Fibroblast of the aortic adventitia (primary cell): ENCODE results near the gene CIT. TPM values are rescaled to one million over a fixed set of nuclear protein-coding genes. Genes with fewer than 3 reads are reported as not detected.

ENCODE experiments used
- DNase-seq: peaks from one replicate; pipeline ENCODE4 v3.0.0-alpha.2; 2010; ENCODE audit warnings: low read depth
- H3K4me3 ChIP-seq: 2 replicates; pipeline ENCODE4 v1.5.1; 2011; ENCODE audit warnings: low read depth, mild to moderate bottlenecking, control low read depth, low read length, moderate library complexity
- total RNA-seq: library from RNA; depleted of rRNA; stranded (reverse); fragments of >200 nt; gene quantifications from 2 replicates; pipeline ENCODE4 v1.2.3, GENCODE V29; 2012; ENCODE audit warnings: low replicate concordance
- TF ChIP-seq, protein P1 (sequence below): IDR thresholded peaks from 2 replicates; pipeline ENCODE4 v1.5.1; 2011; ENCODE audit warnings: mild to moderate bottlenecking, low read length, control low read depth, inconsistent platforms; ENCODE audit not compliant: insufficient read depth

The CIT gene, protein sequence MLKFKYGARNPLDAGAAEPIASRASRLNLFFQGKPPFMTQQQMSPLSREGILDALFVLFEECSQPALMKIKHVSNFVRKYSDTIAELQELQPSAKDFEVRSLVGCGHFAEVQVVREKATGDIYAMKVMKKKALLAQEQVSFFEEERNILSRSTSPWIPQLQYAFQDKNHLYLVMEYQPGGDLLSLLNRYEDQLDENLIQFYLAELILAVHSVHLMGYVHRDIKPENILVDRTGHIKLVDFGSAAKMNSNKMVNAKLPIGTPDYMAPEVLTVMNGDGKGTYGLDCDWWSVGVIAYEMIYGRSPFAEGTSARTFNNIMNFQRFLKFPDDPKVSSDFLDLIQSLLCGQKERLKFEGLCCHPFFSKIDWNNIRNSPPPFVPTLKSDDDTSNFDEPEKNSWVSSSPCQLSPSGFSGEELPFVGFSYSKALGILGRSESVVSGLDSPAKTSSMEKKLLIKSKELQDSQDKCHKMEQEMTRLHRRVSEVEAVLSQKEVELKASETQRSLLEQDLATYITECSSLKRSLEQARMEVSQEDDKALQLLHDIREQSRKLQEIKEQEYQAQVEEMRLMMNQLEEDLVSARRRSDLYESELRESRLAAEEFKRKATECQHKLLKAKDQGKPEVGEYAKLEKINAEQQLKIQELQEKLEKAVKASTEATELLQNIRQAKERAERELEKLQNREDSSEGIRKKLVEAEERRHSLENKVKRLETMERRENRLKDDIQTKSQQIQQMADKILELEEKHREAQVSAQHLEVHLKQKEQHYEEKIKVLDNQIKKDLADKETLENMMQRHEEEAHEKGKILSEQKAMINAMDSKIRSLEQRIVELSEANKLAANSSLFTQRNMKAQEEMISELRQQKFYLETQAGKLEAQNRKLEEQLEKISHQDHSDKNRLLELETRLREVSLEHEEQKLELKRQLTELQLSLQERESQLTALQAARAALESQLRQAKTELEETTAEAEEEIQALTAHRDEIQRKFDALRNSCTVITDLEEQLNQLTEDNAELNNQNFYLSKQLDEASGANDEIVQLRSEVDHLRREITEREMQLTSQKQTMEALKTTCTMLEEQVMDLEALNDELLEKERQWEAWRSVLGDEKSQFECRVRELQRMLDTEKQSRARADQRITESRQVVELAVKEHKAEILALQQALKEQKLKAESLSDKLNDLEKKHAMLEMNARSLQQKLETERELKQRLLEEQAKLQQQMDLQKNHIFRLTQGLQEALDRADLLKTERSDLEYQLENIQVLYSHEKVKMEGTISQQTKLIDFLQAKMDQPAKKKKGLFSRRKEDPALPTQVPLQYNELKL (N-terminal part only)
- 3.8 and 48.0 TPM in 2 replicates for total RNA-seq

DNA sequence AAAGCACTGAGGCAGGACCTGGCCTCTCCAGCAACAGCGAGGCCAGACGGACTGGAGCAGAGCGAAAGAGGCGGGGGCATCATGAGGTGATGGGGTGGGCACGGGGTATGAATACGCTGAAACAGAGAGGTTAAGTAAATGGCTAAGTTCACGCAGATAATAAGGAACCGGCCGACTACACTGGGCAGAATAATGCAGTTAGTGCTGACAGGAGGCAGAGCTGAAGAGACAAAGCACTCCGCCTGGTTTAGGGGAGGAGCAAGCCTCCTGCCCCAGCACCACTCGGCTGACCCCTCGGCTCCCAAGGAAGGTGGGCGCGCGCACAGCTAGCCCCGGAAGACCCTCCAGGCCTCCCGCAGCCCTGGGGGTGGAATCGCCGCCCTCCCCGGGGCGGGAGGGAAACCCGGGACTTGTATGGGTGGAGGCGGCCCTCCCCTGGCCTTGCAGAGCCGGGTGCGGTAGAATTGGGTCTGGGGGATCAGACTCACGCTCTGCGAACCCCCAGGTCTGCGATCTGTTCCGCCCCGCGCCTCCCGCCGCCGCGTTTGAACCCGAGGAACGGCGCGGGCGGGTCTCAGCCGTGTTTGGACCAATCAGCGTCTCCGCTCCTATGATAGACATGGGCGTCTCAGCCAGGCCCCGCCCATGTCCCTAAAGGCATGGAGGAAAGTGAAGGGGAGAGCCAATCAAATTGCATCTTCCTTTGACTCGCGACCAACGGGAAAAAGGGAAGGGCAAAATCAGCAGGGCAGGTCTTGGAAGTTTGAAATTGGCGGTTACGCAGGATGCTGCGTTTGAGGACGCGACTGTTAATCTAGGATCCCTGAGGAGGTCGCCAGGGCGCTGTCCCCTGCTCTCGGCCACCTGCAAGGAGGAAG, at the start of gene CIT:
CIT (minus strand) TSS at position 560 of the 878 bp plus-strand sequence. CDS start 1,152 bp downstream, outside the sequence.
- DNase-seq: peak; percentile 94
- H3K4me3 ChIP-seq: peak within 1 kb of the TSS; percentile 90
- TF ChIP-seq, protein P1, sequence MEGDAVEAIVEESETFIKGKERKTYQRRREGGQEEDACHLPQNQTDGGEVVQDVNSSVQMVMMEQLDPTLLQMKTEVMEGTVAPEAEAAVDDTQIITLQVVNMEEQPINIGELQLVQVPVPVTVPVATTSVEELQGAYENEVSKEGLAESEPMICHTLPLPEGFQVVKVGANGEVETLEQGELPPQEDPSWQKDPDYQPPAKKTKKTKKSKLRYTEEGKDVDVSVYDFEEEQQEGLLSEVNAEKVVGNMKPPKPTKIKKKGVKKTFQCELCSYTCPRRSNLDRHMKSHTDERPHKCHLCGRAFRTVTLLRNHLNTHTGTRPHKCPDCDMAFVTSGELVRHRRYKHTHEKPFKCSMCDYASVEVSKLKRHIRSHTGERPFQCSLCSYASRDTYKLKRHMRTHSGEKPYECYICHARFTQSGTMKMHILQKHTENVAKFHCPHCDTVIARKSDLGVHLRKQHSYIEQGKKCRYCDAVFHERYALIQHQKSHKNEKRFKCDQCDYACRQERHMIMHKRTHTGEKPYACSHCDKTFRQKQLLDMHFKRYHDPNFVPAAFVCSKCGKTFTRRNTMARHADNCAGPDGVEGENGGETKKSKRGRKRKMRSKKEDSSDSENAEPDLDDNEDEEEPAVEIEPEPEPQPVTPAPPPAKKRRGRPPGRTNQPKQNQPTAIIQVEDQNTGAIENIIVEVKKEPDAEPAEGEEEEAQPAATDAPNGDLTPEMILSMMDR: no peak

DNA sequence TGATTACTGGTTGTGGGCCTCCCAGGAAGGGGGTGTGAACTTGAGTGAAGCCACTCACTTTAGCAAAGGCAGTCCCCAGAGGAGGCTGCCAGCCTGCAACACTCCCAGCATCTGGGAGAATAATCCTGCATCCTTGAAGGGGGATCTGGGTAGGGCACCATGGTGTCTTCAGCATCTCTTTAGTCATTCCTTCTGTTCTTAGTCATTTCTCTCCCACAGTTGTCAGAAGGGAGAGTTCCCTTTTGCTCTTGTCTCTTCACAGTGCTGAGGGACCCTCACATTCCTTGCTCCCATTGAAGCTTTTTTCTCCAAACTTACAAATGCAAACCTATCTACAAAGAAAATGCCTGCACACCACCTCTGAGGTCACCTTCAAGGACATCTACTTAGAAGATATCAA, 48.1 kb upstream of the CIT start:
- DNase-seq: no peak
- TF ChIP-seq, protein P1: no peak
- H3K4me3 ChIP-seq: no peak overlapping the region

DNA sequence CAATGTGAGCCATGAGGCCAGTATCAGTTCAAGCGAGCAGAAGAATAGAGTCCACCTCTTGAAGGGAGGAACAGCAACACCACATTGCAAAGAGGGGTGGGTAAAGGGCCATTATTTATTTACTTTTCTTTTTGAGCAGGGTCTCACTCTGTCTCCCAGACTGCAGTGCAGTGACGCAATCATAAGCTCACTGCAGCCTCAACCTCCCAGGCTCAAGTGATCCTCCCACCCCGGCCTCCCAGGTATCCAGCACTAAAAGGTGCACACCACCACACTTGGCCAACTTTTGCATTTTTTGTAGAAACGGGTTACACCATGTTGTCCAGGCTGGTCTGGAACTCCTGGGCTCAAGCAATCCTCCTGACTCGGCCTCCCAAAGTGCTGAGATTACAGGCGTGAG, 42.9 kb upstream of the CIT start:
- no peak overlapping the region for H3K4me3 ChIP-seq
- no peak for DNase-seq
- TF ChIP-seq, protein P1: no peak

DNA sequence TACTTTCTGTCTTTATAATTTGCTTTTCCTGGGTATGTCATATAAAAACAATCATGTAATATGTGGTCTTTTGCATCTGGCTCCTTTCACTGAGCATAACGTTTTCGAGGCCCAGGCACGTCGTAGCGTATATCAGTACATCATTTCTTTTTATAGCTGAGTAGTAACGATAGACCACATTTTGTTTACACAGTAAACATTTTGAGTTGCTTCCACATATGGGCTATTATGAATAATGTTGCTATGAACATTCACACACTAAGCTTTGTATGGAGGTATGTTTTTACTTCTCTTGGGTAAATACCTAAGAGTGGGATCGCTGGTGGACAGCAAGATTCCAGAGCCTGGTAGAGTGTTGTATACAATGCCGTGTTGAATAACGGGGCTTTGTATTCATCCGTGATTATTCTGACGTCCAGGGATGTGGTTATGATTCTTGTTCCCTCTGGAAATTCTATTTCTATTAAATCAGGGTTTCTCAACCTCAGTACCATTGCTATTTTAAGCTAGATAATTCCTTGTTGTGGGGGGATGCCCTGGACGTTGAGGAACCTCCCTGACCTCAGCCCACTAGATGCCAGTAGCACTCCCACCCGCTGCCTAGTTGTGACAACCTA, 38.9 kb upstream of the CIT start:
- TF ChIP-seq, protein P1: no peak
- H3K4me3 ChIP-seq: no peak overlapping the region
- DNase-seq: no peak

DNA sequence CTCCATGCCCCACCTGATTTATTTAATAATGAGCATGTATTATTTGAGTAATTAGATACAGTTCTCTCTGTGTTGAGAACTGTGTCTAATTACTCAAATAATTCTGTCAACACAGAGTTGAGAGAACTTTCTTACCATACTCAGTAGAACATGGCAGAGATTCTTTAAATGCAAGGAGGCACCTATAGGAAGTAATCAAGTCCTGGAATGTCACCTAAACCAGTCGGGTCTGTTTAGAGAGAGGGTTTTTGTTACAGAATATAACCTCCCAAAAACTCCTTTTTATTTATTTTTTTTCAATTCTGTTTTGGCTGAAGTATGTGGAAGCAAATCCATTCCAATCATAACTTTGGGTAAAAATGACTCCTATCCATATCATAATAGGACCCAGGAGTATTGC, 37.5 kb upstream of the CIT start:
- TF ChIP-seq, protein P1: no peak
- DNase-seq: no peak
- no peak overlapping the region for H3K4me3 ChIP-seq
